ENCODE results near the gene ARHGEF2.

ARHGEF2 gene

DNA sequence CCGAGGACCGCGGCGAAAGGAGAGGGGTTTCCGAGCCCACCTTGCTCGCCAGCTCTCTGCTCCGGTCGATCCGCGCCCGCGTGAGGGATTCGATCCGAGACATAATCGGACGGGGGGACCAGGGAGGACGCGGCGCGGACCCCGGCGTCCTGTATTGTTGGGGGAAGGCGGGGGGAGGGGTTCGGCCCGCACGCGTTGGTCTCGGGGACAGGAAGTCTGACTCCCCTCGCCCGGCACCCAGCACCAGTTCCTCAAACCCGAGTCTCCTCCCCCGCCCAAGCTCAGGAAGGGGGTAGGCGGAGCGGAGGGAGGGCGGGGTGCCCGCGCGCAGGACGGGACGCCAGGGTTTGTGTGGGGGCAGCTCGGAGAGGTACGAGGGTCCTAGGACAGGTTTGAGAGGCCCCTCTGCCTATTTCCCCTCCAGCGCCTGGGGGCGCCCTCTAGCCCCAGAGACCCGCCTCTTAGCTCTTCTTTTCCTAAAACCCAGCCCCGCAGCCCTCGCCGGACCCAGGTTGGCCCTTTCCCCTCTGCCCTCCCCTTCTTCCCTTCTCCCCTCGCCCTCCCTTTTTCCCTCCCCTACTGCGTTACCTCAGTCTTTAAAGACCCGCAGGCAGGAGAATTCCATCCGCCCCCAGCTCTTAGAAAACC, at the start of gene ARHGEF2:
Gene ARHGEF2 (minus strand): TSS at position 223 of the 648 bp plus-strand sequence. CDS start 120 bp downstream, at position 103.
- no peaks in the 10 kb centered on the region for H3K9me3 ChIP-seq (ENCODE audit: control insufficient read depth, insufficient read depth, low read length)
- DNase-seq (ENCODE audit: low read depth, low spot score), result peak; percentile 77
- no peaks in the 10 kb centered on the region for H3K36me3 ChIP-seq (ENCODE audit: control insufficient read depth, insufficient read depth, low read length)
- WGBS (ENCODE audit: insufficient coverage, insufficient read length), result no CpG with 5 or more reads among the region's 52 CpGs
- no peaks in the 10 kb centered on the region for H3K27me3 ChIP-seq (ENCODE audit: control insufficient read depth, insufficient read depth, low read length)
- H3K27ac ChIP-seq (ENCODE audit: low read length), result no peak within 1 kb of the TSS
- H3K4me1 ChIP-seq (ENCODE audit: control insufficient read depth, insufficient read depth, low read length), result peaks cover 16% of the 10 kb centered on the region
- H3K4me3 ChIP-seq (ENCODE audit: low read length), result peak within 1 kb of the TSS; percentile 83

DNA sequence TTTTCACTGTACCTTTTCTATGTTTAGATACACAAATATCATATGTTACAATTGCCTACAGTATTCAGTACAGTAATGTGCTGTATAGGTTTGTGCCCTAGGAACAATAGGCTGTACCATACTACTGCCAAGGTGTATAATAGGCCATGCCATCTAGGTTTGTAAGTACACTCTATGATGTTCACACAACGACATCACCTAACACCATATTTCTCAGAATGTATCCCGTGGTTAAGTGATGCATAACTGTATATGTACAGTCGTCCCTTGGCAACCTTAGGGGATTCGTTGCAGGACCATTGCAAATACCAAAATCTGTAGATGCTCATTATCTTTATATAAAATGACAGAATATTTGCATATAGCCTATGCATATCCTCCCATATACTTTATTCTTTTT, 48.2 kb upstream of the ARHGEF2 start:
- Histone ChIP-seq H3K36me3 (ENCODE audit: control insufficient read depth, insufficient read depth, low read length) (no peaks in the 10 kb centered on the region), H3K27ac (ENCODE audit: low read length) (no peak overlapping the region), H3K9me3 (ENCODE audit: control insufficient read depth, insufficient read depth, low read length) (no peaks in the 10 kb centered on the region), H3K27me3 (ENCODE audit: control insufficient read depth, insufficient read depth, low read length) (no peaks in the 10 kb centered on the region), H3K4me3 (ENCODE audit: low read length) (no peak overlapping the region), H3K4me1 (ENCODE audit: control insufficient read depth, insufficient read depth, low read length) (no peaks in the 10 kb centered on the region)
- DNase-seq (ENCODE audit: low read depth, low spot score), result no peak
- WGBS (ENCODE audit: insufficient coverage, insufficient read length), result no CpG with 5 or more reads among the region's 4 CpGs

- no peaks in the 10 kb centered on the region for H3K4me1 ChIP-seq (ENCODE audit: control insufficient read depth, insufficient read depth, low read length)
- DNase-seq (ENCODE audit: low read depth, low spot score), result peak; percentile 47
- WGBS (ENCODE audit: insufficient coverage, insufficient read length), result no CpG with 5 or more reads among the region's 9 CpGs
Observed at GRCh38 chr1:156025876-156026275, 47.5 kb upstream of the ARHGEF2 start.

GRCh38 chr1:156024801-156025200, 46.5 kb upstream of the ARHGEF2 start:
- WGBS (ENCODE audit: insufficient coverage, insufficient read length), result no CpG with 5 or more reads among the region's 5 CpGs
- no peak for DNase-seq (ENCODE audit: low read depth, low spot score)
- Histone ChIP-seq H3K27me3 (ENCODE audit: control insufficient read depth, insufficient read depth, low read length) (no peaks in the 10 kb centered on the region), H3K36me3 (ENCODE audit: control insufficient read depth, insufficient read depth, low read length) (no peaks in the 10 kb centered on the region), H3K27ac (ENCODE audit: low read length) (no peak overlapping the region), H3K4me1 (ENCODE audit: control insufficient read depth, insufficient read depth, low read length) (0 out of 2 replicates have a peak, but pooled peaks cover under 1% of the 10 kb centered on the region), H3K4me3 (ENCODE audit: low read length) (no peak overlapping the region), H3K9me3 (ENCODE audit: control insufficient read depth, insufficient read depth, low read length) (no peaks in the 10 kb centered on the region)

More at GRCh38 chr1:156025876-156026275, 47.5 kb upstream of the ARHGEF2 start:
- H3K9me3 ChIP-seq (ENCODE audit: control insufficient read depth, insufficient read depth, low read length), result no peaks in the 10 kb centered on the region
- no peaks in the 10 kb centered on the region for H3K36me3 ChIP-seq (ENCODE audit: control insufficient read depth, insufficient read depth, low read length)
- H3K4me3 ChIP-seq (ENCODE audit: low read length), result no peak overlapping the region
- H3K27ac ChIP-seq (ENCODE audit: low read length), result no peak overlapping the region
- H3K27me3 ChIP-seq (ENCODE audit: control insufficient read depth, insufficient read depth, low read length), result no peaks in the 10 kb centered on the region

GRCh38 chr1:156021954-156022353, 43.6 kb upstream of the ARHGEF2 start:
- Histone ChIP-seq H3K4me3 (ENCODE audit: low read length) (no peak overlapping the region), H3K36me3 (ENCODE audit: control insufficient read depth, insufficient read depth, low read length) (peaks cover 6% of the 10 kb centered on the region; the same call in 1 of the 2 replicates), H3K27me3 (ENCODE audit: control insufficient read depth, insufficient read depth, low read length) (no peaks in the 10 kb centered on the region), H3K4me1 (ENCODE audit: control insufficient read depth, insufficient read depth, low read length) (0 out of 2 replicates have a peak, but pooled peaks cover 1% of the 10 kb centered on the region), H3K27ac (ENCODE audit: low read length) (no peak overlapping the region), H3K9me3 (ENCODE audit: control insufficient read depth, insufficient read depth, low read length) (no peaks in the 10 kb centered on the region)
- WGBS (ENCODE audit: insufficient coverage, insufficient read length), result no CpG with 5 or more reads among the region's 2 CpGs
- DNase-seq (ENCODE audit: low read depth, low spot score), result no peak

- WGBS (ENCODE audit: insufficient coverage, insufficient read length), result no CpG with 5 or more reads among the region's 4 CpGs
- Histone ChIP-seq H3K36me3 (ENCODE audit: control insufficient read depth, insufficient read depth, low read length) (peaks cover 6% of the 10 kb centered on the region; the same call in 1 of the 2 replicates), H3K27me3 (ENCODE audit: control insufficient read depth, insufficient read depth, low read length) (no peaks in the 10 kb centered on the region), H3K9me3 (ENCODE audit: control insufficient read depth, insufficient read depth, low read length) (no peaks in the 10 kb centered on the region), H3K27ac (ENCODE audit: low read length) (no peak overlapping the region), H3K4me3 (ENCODE audit: low read length) (no peak overlapping the region; the same call in 1 of the 2 replicates), H3K4me1 (ENCODE audit: control insufficient read depth, insufficient read depth, low read length) (0 out of 2 replicates have a peak, but pooled peaks cover 1% of the 10 kb centered on the region)
- no peak for DNase-seq (ENCODE audit: low read depth, low spot score)
Observed at GRCh38 chr1:156021093-156021428, 42.7 kb upstream of the ARHGEF2 start.

GRCh38 chr1:156020293-156021092, 42.1 kb upstream of the ARHGEF2 start, which contains the start of gene SSR2:
Gene SSR2 (minus strand): TSS chr1:156020951. CDS start chr1:156020167, 784 bp downstream.
- Histone ChIP-seq H3K4me1 (ENCODE audit: control insufficient read depth, insufficient read depth, low read length) (0 out of 2 replicates have a peak, but pooled peaks cover 1% of the 10 kb centered on the region), H3K27me3 (ENCODE audit: control insufficient read depth, insufficient read depth, low read length) (no peaks in the 10 kb centered on the region), H3K9me3 (ENCODE audit: control insufficient read depth, insufficient read depth, low read length) (no peaks in the 10 kb centered on the region), H3K4me3 (ENCODE audit: low read length) (peak within 1 kb of the TSS; percentile 78), H3K36me3 (ENCODE audit: control insufficient read depth, insufficient read depth, low read length) (peaks cover 6% of the 10 kb centered on the region; the same call in 1 of the 2 replicates), H3K27ac (ENCODE audit: low read length) (no peak within 1 kb of the TSS)
- no CpG with 5 or more reads among the region's 45 CpGs for WGBS (ENCODE audit: insufficient coverage, insufficient read length)
- peak; percentile 71 for DNase-seq (ENCODE audit: low read depth, low spot score)

- no peaks in the 10 kb centered on the region for H3K27me3 ChIP-seq (ENCODE audit: control insufficient read depth, insufficient read depth, low read length)
- no peak overlapping the region for H3K27ac ChIP-seq (ENCODE audit: low read length)
- no CpG with 5 or more reads among the region's 8 CpGs for WGBS (ENCODE audit: insufficient coverage, insufficient read length)
- peaks cover 6% of the 10 kb centered on the region; the same call in 1 of the 2 replicates for H3K36me3 ChIP-seq (ENCODE audit: control insufficient read depth, insufficient read depth, low read length)
- H3K9me3 ChIP-seq (ENCODE audit: control insufficient read depth, insufficient read depth, low read length), result no peaks in the 10 kb centered on the region
- peak overlapping the region; percentile 78; the same call in 1 of the 2 replicates for H3K4me3 ChIP-seq (ENCODE audit: low read length)
- no peak for DNase-seq (ENCODE audit: low read depth, low spot score)
- H3K4me1 ChIP-seq (ENCODE audit: control insufficient read depth, insufficient read depth, low read length), result 0 out of 2 replicates have a peak, but pooled peaks cover 1% of the 10 kb centered on the region
Observed at GRCh38 chr1:156019946-156020292, 41.6 kb upstream of the ARHGEF2 start.

DNA sequence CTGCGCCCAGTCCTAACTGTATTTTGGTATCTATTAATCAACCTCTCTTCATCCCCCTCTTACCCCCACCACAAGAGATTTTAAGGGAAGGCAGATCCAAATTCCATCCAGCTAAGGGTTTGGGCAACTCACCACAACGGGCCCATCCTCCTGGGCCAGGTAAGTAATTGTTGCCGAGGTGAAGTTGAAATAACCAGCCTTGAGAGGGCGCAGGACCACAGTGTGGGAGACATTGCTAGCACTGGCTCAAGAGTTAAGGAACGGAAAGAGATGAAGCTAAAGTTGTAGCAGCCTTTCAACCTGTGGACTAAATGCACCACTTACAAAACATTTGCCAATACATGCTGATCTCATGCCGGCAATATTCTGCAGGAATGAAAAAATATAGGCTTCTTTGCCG, 36.5 kb upstream of the ARHGEF2 start:
- DNase-seq (ENCODE audit: low read depth, low spot score), result no peak
- Histone ChIP-seq H3K4me3 (ENCODE audit: low read length) (no peak overlapping the region), H3K4me1 (ENCODE audit: control insufficient read depth, insufficient read depth, low read length) (0 out of 2 replicates have a peak, but pooled peaks cover under 1% of the 10 kb centered on the region), H3K9me3 (ENCODE audit: control insufficient read depth, insufficient read depth, low read length) (no peaks in the 10 kb centered on the region), H3K36me3 (ENCODE audit: control insufficient read depth, insufficient read depth, low read length) (peaks cover 22% of the 10 kb centered on the region; the same call in 1 of the 2 replicates), H3K27ac (ENCODE audit: low read length) (no peak overlapping the region), H3K27me3 (ENCODE audit: control insufficient read depth, insufficient read depth, low read length) (no peaks in the 10 kb centered on the region)
- no CpG with 5 or more reads among the region's 7 CpGs for WGBS (ENCODE audit: insufficient coverage, insufficient read length)

DNA sequence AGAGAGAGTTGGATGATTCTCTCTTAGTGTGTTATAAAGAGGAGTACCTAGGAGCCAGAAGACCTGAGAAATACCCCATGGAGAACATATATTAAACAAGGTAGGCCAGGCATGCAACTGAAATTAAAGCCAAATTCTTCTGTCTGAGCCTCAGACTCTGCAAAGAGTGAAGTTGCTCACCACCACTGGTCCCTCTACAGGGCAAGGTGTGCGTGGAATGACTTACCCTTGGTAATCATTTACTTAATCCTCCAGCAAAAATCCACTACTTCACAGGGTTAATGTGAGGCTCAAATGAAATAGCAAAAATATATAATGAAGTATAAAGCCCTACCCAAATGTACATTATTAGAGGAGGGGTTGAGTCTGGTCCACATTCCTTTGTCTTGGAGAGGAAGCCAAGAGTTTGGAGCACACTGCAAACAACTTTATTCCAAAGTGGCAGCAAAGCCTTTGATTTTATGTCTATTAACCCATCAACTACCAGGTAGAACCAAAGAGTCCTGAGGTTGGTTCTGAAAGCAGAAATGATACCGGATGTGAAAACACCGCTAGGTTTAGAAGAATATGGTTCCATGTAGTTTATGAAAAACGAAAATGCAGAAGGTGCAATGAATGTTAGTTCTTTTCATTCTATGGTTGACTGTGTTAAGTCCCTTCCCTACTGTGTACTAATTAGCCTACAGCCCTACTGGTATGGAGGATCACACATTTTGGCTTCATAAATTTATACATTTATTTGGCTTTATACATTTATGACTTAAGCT, 33.9 kb upstream of the ARHGEF2 start:
- Histone ChIP-seq H3K4me1 (ENCODE audit: control insufficient read depth, insufficient read depth, low read length) (no peaks in the 10 kb centered on the region), H3K9me3 (ENCODE audit: control insufficient read depth, insufficient read depth, low read length) (no peaks in the 10 kb centered on the region), H3K36me3 (ENCODE audit: control insufficient read depth, insufficient read depth, low read length) (peaks cover 22% of the 10 kb centered on the region; the same call in 1 of the 2 replicates), H3K4me3 (ENCODE audit: low read length) (no peak overlapping the region), H3K27me3 (ENCODE audit: control insufficient read depth, insufficient read depth, low read length) (no peaks in the 10 kb centered on the region), H3K27ac (ENCODE audit: low read length) (no peak overlapping the region)
- no peak for DNase-seq (ENCODE audit: low read depth, low spot score)
- WGBS (ENCODE audit: insufficient coverage, insufficient read length), result no CpG with 5 or more reads among the region's 4 CpGs
